ENCODE data around the gene DNM2. TPM values are rescaled to one million over a fixed set of nuclear protein-coding genes. Genes with fewer than 3 reads are reported as not detected.

The DNM2 gene
- total RNA-seq, 4 donors from 2014 or later: 73.6 to 115 (median 93.7) TPM

GRCh38 chr19:10826846-10827245, 109.0 kb downstream of the DNM2 start:
- no peaks in the 10 kb centered on the region for H3K4me1 ChIP-seq
- intact Hi-C loops (cut with DNase I): no loop called here
- no peak overlapping the region for H3K27ac ChIP-seq (replicated peaks in 1 of 4)
- no peaks in the 10 kb centered on the region for H3K9me3 ChIP-seq
- H3K4me3 ChIP-seq: no peak overlapping the region
- no peaks in the 10 kb centered on the region for H3K27me3 ChIP-seq
- TF ChIP-seq POLR2AphosphoS5 (IDR thresholded peaks at IDR 0.05) (no peak), POLR2A (IDR thresholded peaks at IDR 0.05; ENCODE audit: low read depth) (no peak), EP300 (IDR thresholded peaks at IDR 0.05) (no peak)
- TF ChIP-seq, protein P1, sequence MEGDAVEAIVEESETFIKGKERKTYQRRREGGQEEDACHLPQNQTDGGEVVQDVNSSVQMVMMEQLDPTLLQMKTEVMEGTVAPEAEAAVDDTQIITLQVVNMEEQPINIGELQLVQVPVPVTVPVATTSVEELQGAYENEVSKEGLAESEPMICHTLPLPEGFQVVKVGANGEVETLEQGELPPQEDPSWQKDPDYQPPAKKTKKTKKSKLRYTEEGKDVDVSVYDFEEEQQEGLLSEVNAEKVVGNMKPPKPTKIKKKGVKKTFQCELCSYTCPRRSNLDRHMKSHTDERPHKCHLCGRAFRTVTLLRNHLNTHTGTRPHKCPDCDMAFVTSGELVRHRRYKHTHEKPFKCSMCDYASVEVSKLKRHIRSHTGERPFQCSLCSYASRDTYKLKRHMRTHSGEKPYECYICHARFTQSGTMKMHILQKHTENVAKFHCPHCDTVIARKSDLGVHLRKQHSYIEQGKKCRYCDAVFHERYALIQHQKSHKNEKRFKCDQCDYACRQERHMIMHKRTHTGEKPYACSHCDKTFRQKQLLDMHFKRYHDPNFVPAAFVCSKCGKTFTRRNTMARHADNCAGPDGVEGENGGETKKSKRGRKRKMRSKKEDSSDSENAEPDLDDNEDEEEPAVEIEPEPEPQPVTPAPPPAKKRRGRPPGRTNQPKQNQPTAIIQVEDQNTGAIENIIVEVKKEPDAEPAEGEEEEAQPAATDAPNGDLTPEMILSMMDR (IDR thresholded peaks at IDR 0.05): no peak
- peaks cover 64 to 98% (median 96%) of the 10 kb centered on the region in 4 donors for H3K36me3 ChIP-seq
- no peak for DNase-seq (ENCODE audit: extremely low spot score)
- 92% methylated on average over 5 of the region's 6 CpGs for WGBS

GRCh38 chr19:10828981-10829821, 111.3 kb downstream of the DNM2 start:
- WGBS: 94% methylated on average over 22 of the region's 26 CpGs
- H3K9me3 ChIP-seq: no peaks in the 10 kb centered on the region
- intact Hi-C loops (cut with DNase I): no loop called here
- no peak overlapping the region for H3K27ac ChIP-seq (replicated peaks in 1 of 4)
- H3K4me3 ChIP-seq: no peak overlapping the region
- no peak for DNase-seq (ENCODE audit: extremely low spot score)
- TF ChIP-seq POLR2A (IDR thresholded peaks at IDR 0.05; ENCODE audit: low read depth) (no peak), EP300 (IDR thresholded peaks at IDR 0.05) (no peak), POLR2AphosphoS5 (IDR thresholded peaks at IDR 0.05) (no peak)
- TF ChIP-seq, protein P1 (IDR thresholded peaks at IDR 0.05): no peak
- no peaks in the 10 kb centered on the region for H3K4me1 ChIP-seq
- H3K36me3 ChIP-seq: peaks cover 57 to 96% (median 93%) of the 10 kb centered on the region in 4 donors
- H3K27me3 ChIP-seq: no peaks in the 10 kb centered on the region

- intact Hi-C loops (cut with DNase I): no loop called here
- Histone ChIP-seq H3K27me3 (no peaks in the 10 kb centered on the region), H3K27ac (replicated peaks in 1 of 4) (no peak overlapping the region), H3K4me3 (no peak overlapping the region), H3K4me1 (peaks cover 0 to 4% (median 2%) of the 10 kb centered on the region in 4 donors), H3K36me3 (peaks cover 50 to 89% (median 86%) of the 10 kb centered on the region in 4 donors), H3K9me3 (no peaks in the 10 kb centered on the region)
- DNase-seq (ENCODE audit: extremely low spot score): no peak
- WGBS: 83% methylated on average over 5 of the region's 16 CpGs
- TF ChIP-seq EP300 (IDR thresholded peaks at IDR 0.05) (no peak), POLR2A (IDR thresholded peaks at IDR 0.05; ENCODE audit: low read depth) (no peak), POLR2AphosphoS5 (IDR thresholded peaks at IDR 0.05) (no peak)
- TF ChIP-seq, protein P1 (IDR thresholded peaks at IDR 0.05): no peak
These were observed 112.1 kb downstream of the DNM2 start for GRCh38 chr19:10829967-10830366.

DNA sequence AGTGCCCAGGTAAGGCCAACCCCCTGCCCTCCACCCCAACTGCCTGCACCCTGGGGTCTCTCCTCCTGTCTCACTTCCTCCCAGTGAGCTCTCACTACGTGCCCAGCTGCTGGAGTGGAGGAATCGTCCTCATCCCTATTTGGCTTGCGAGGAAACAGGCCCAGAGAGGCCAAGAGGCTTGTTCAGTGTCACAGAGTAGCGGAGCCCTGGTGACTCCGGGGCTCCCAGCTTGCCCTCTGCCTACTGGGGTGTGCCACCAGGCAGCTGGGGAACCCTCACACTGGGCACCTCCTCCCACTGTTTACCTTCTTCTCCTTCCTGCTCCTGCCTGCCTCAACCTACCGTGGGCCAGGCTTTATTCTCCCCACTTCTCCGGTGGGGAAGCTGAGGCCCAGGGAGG, 112.5 kb downstream of the DNM2 start:
- Histone ChIP-seq H3K4me3 (no peak overlapping the region), H3K4me1 (peaks cover 0 to 8% (median 6%) of the 10 kb centered on the region in 4 donors), H3K36me3 (peaks cover 47 to 85% (median 82%) of the 10 kb centered on the region in 4 donors), H3K27me3 (no peaks in the 10 kb centered on the region), H3K27ac (replicated peaks in 1 of 4) (no peak overlapping the region), H3K9me3 (no peaks in the 10 kb centered on the region)
- no peak for DNase-seq (ENCODE audit: extremely low spot score)
- intact Hi-C loops (cut with DNase I): no loop called here
- 81% methylated on average over 4 of the region's 7 CpGs for WGBS
- TF ChIP-seq POLR2A (IDR thresholded peaks at IDR 0.05; ENCODE audit: low read depth) (no peak), POLR2AphosphoS5 (IDR thresholded peaks at IDR 0.05) (no peak), EP300 (IDR thresholded peaks at IDR 0.05) (no peak)
- TF ChIP-seq, protein P1 (IDR thresholded peaks at IDR 0.05): no peak
